HUES64 (cell line): ENCODE measurements around the gene DNAJB7.
"Not testable (repeated sequence)": the region's sequence is repeated elsewhere in the genome, so short reads cannot be mapped to it uniquely, and the experiment has no call there.

Source experiments
- H3K27ac ChIP-seq: 2 replicates; pipeline ENCODE4 v1.7.0; 2013; ENCODE audit warnings: low read depth, low read length, inconsistent platforms
- H3K27me3 ChIP-seq: 2 replicates; pipeline ENCODE4 v1.6.1; 2013; ENCODE audit warnings: mild to moderate bottlenecking, low read length; ENCODE audit not compliant: insufficient read depth
- H3K36me3 ChIP-seq: 2 replicates; pipeline ENCODE4 v1.6.1; 2013; ENCODE audit warnings: mild to moderate bottlenecking, low read length; ENCODE audit not compliant: insufficient read depth
- H3K4me1 ChIP-seq: 2 replicates; pipeline ENCODE4 v1.6.1; 2013; ENCODE audit warnings: mild to moderate bottlenecking, low read length, moderate library complexity; ENCODE audit not compliant: insufficient read depth
- H3K4me3 ChIP-seq: 2 replicates; pipeline ENCODE4 v1.5.1; 2013; ENCODE audit warnings: mild to moderate bottlenecking, low read length, moderate library complexity
- H3K9ac ChIP-seq: 2 replicates; pipeline ENCODE4 v1.6.1; 2013; ENCODE audit warnings: mild to moderate bottlenecking, low read depth, low read length
- H3K9me3 ChIP-seq: 2 replicates; pipeline ENCODE4 v1.6.1; 2013; ENCODE audit warnings: low read depth, low read length; ENCODE audit not compliant: insufficient read depth
- WGBS: fragments of 150-250, 120-280 bp; methylation state at CpG from one replicate; pipeline ENCODE4 v1.1.7; 2013; ENCODE audit warnings: missing lambda C conversion rate; 5-methylcytosine and 5-hydroxymethylcytosine counted together

DNAJB7 gene

GRCh38 chr22:40868379-40868778 lies 6.5 kb upstream of the DNAJB7 start:
- not testable (repeated sequence) for H3K4me1 ChIP-seq, H3K27ac ChIP-seq, H3K9me3 ChIP-seq, H3K27me3 ChIP-seq, H3K9ac ChIP-seq, H3K4me3 ChIP-seq
- 97% methylated on average over 5 of the region's 6 CpGs for WGBS
- peaks cover 35% of the 10 kb centered on the region for H3K36me3 ChIP-seq

- Histone ChIP-seq H3K27me3 (no peaks in the 10 kb centered on the region), H3K27ac (no peak overlapping the region), H3K9ac (no peak overlapping the region), H3K4me1 (no peaks in the 10 kb centered on the region), H3K9me3 (no peaks in the 10 kb centered on the region), H3K36me3 (peaks cover 38% of the 10 kb centered on the region), H3K4me3 (no peak overlapping the region)
- WGBS: 95% methylated on average over 2 of the region's 2 CpGs
Measured at GRCh38 chr22:40867109-40867508, 5.2 kb upstream of the DNAJB7 start.

GRCh38 chr22:40862537-40862936 lies 624 bp upstream of the DNAJB7 start:
- 95% methylated on average over 2 of the region's 2 CpGs for WGBS
- 0 out of 2 replicates have a peak, but pooled peaks cover 6% of the 10 kb centered on the region for H3K4me1 ChIP-seq

GRCh38 chr22:40857309-40857855 lies 4.5 kb downstream of the DNAJB7 start:
- 12% methylated on average over 18 of the region's 18 CpGs for WGBS
- peak overlapping the region; percentile 99 for H3K9ac ChIP-seq
- peaks cover 29% of the 10 kb centered on the region for H3K4me1 ChIP-seq
- peak overlapping the region; percentile 99 for H3K27ac ChIP-seq
- H3K4me3 ChIP-seq: peak overlapping the region; percentile 99
- H3K27me3 ChIP-seq: no peaks in the 10 kb centered on the region
- H3K36me3 ChIP-seq: peaks cover 50% of the 10 kb centered on the region
- no peaks in the 10 kb centered on the region for H3K9me3 ChIP-seq

More at GRCh38 chr22:40862537-40862936, 624 bp upstream of the DNAJB7 start:
- Histone ChIP-seq H3K4me3 (no peak overlapping the region), H3K9me3 (no peaks in the 10 kb centered on the region), H3K27me3 (no peaks in the 10 kb centered on the region), H3K27ac (no peak overlapping the region), H3K36me3 (peaks cover 35% of the 10 kb centered on the region), H3K9ac (no peak overlapping the region)

GRCh38 chr22:40856513-40857308 lies 5.2 kb downstream of the DNAJB7 start, which contains the start of the genes ST13 and XPNPEP3:
Gene ST13, minus strand, starts transcription at chr22:40856639. Its CDS starts 99 bp downstream, at chr22:40856540.
Gene XPNPEP3, plus strand, starts transcription at chr22:40857148. Its CDS starts 34 bp downstream, at chr22:40857182.
- peaks cover 47% of the 10 kb centered on the region for H3K36me3 ChIP-seq
- H3K27ac ChIP-seq: peak within 1 kb of the TSS; percentile 99
- peak within 1 kb of the TSS; percentile 99 for H3K9ac ChIP-seq
- H3K4me1 ChIP-seq: peaks cover 29% of the 10 kb centered on the region
- H3K9me3 ChIP-seq: no peaks in the 10 kb centered on the region
- peak within 1 kb of the TSS; percentile 99 for H3K4me3 ChIP-seq
- under 1% methylated on average over 63 of the region's 63 CpGs for WGBS
- H3K27me3 ChIP-seq: no peaks in the 10 kb centered on the region

GRCh38 chr22:40855979-40856512 lies 5.9 kb downstream of the DNAJB7 start:
- H3K27ac ChIP-seq: peak overlapping the region; percentile 99
- under 1% methylated on average over 24 of the region's 29 CpGs for WGBS
- peak overlapping the region; percentile 99 for H3K9ac ChIP-seq
- no peaks in the 10 kb centered on the region for H3K9me3 ChIP-seq
- peaks cover 45% of the 10 kb centered on the region for H3K36me3 ChIP-seq
- peaks cover 29% of the 10 kb centered on the region for H3K4me1 ChIP-seq
- H3K27me3 ChIP-seq: no peaks in the 10 kb centered on the region
- peak overlapping the region; percentile 99 for H3K4me3 ChIP-seq

GRCh38 chr22:40855071-40855978 lies 6.6 kb downstream of the DNAJB7 start:
- WGBS: 53% methylated on average over 15 of the region's 20 CpGs
- Histone ChIP-seq H3K36me3 (peaks cover 45% of the 10 kb centered on the region), H3K27ac (peak overlapping the region; percentile 99; the same call in 1 of the 2 replicates), H3K27me3 (no peaks in the 10 kb centered on the region), H3K4me3 (peak overlapping the region; percentile 99), H3K9ac (peak overlapping the region; percentile 99), H3K4me1 (peaks cover 29% of the 10 kb centered on the region), H3K9me3 (no peaks in the 10 kb centered on the region)

- peak overlapping the region; percentile 53; the same call in 1 of the 2 replicates for H3K9ac ChIP-seq
- WGBS: 62% methylated on average over 1 of the region's 3 CpGs
- H3K27me3 ChIP-seq: no peaks in the 10 kb centered on the region
- H3K27ac ChIP-seq: peak overlapping the region; percentile 34; the same call in 1 of the 2 replicates
- peaks cover 29% of the 10 kb centered on the region for H3K4me1 ChIP-seq
- peak overlapping the region; percentile 99 for H3K4me3 ChIP-seq
- peaks cover 50% of the 10 kb centered on the region for H3K36me3 ChIP-seq
- H3K9me3 ChIP-seq: no peaks in the 10 kb centered on the region
Measured at GRCh38 chr22:40853961-40854360, 8.0 kb downstream of the DNAJB7 start.

GRCh38 chr22:40853333-40853732 lies 8.6 kb downstream of the DNAJB7 start:
- Histone ChIP-seq H3K4me1 (peaks cover 29% of the 10 kb centered on the region), H3K27ac (peak overlapping the region; percentile 34; the same call in 1 of the 2 replicates), H3K4me3 (peak overlapping the region; percentile 99; the same call in 1 of the 2 replicates), H3K9ac (peak overlapping the region; percentile 53; the same call in 1 of the 2 replicates), H3K36me3 (peaks cover 57% of the 10 kb centered on the region), H3K27me3 (no peaks in the 10 kb centered on the region), H3K9me3 (no peaks in the 10 kb centered on the region)
- WGBS: 94% methylated on average over 1 of the region's 1 CpG

- 96% methylated on average over 10 of the region's 11 CpGs for WGBS
- not testable (repeated sequence) for H3K9me3 ChIP-seq, H3K27me3 ChIP-seq, H3K4me3 ChIP-seq, H3K4me1 ChIP-seq, H3K9ac ChIP-seq, H3K27ac ChIP-seq
- peaks cover 100% of the 10 kb centered on the region for H3K36me3 ChIP-seq
Measured at GRCh38 chr22:40845816-40846215, 16.1 kb downstream of the DNAJB7 start.
